ENCODE measurements around the gene POLR1G. TPM values are rescaled to one million over a fixed set of nuclear protein-coding genes. Genes with fewer than 3 reads are reported as not detected.

The POLR1G gene
- total RNA-seq, 1 experiment from 2014 or later, result 30.5 TPM

DNA sequence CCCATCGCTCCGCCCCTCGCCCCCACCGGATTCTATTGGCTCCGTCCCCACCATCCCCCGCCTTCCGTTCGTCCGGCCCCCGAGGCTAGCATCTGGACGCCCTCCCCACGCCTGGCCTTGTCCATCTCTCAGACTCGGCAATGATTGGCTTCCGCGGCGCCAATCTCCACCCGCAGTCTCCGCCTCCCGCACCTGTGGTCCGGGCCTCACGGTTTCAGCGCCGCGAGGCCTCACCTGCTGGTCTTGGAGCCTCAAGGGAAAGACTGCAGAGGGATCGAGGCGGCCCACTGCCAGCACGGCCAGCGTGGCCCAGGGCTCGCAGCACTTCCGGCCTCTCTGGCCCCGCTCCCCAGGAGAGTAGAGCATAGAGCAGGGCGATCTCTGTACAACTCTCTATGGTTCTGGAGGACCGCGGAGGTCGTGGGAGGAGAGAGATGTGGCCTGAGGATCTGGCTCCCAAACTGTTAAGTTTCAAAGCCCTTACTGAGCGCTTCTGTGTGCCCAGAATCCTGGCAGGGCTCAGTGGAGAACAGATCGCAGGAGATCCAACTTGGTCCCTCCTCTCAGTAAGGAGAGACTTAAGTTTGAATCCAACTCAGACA is 17.2 kb downstream of the POLR1G start, which contains the start of gene ERCC1:
ERCC1 (minus strand) TSS at position 329 of the 602 bp plus-strand sequence. CDS start 543 bp downstream, outside the sequence.
- peak within 1 kb of the TSS; percentile 93 to 96 for H3K4me3 ChIP-seq (replicated peaks in 1 of 2; ENCODE audit: low read depth in 1 of 2, low read length in 2 of 2)
- DNase-seq (ENCODE audit: low read depth, low spot score), result peak; percentile 96
- CTCF ChIA-PET, result interaction anchor here (1.3 to 3.7 kb wide), 4 partner anchors 16 to 62 kb away, joined by 3 to 24 read pairs (median 8); no protein-coding TSS in a partner anchor

More for the DNA sequence above, 17.2 kb downstream of the POLR1G start, which contains the start of gene ERCC1:
- Histone ChIP-seq H3K4me2 (ENCODE audit: low read length) (peak within 1 kb of the TSS; percentile 100), H3K9me3 (ENCODE audit: control insufficient read depth in 1 of 2, insufficient read depth in 1 of 2, low read depth in 1 of 2, low read length in 2 of 2) (no peaks in the 10 kb centered on the region), H3K27ac (ENCODE audit: low read depth, low read length) (peak within 1 kb of the TSS; percentile 99), H3K36me3 (ENCODE audit: control insufficient read depth in 1 of 2, insufficient read depth in 2 of 2, low read length in 2 of 2) (peaks cover 2 to 14% of the 10 kb centered on the region in 2 experiments; a peak in 3 of 4 replicates), H3K79me2 (ENCODE audit: insufficient read depth, low read length) (peaks cover 32% of the 10 kb centered on the region), H2AFZ (ENCODE audit: low read depth, low read length, poor library complexity, severe bottlenecking) (no peak within 1 kb of the TSS), H3K9ac (ENCODE audit: low read length) (peak within 1 kb of the TSS; percentile 87), H3K9me2 (ENCODE audit: insufficient read depth) (no peaks in the 10 kb centered on the region), H3K27me3 (ENCODE audit: insufficient read depth, low read length) (no peaks in the 10 kb centered on the region), H4K20me1 (ENCODE audit: insufficient read depth) (no peaks in the 10 kb centered on the region), H3K4me1 (ENCODE audit: control insufficient read depth in 1 of 2, insufficient read depth in 2 of 2, low read length in 2 of 2) (peaks cover 38 to 77% of the 10 kb centered on the region in 2 experiments)
- intact Hi-C loops (cut with micrococcal nuclease), result loop anchor here (1.0 kb wide), 2 partner anchors 17 to 219 kb away; partner anchors contain the start of gene POLR1G
- TF ChIP-seq, protein P1, sequence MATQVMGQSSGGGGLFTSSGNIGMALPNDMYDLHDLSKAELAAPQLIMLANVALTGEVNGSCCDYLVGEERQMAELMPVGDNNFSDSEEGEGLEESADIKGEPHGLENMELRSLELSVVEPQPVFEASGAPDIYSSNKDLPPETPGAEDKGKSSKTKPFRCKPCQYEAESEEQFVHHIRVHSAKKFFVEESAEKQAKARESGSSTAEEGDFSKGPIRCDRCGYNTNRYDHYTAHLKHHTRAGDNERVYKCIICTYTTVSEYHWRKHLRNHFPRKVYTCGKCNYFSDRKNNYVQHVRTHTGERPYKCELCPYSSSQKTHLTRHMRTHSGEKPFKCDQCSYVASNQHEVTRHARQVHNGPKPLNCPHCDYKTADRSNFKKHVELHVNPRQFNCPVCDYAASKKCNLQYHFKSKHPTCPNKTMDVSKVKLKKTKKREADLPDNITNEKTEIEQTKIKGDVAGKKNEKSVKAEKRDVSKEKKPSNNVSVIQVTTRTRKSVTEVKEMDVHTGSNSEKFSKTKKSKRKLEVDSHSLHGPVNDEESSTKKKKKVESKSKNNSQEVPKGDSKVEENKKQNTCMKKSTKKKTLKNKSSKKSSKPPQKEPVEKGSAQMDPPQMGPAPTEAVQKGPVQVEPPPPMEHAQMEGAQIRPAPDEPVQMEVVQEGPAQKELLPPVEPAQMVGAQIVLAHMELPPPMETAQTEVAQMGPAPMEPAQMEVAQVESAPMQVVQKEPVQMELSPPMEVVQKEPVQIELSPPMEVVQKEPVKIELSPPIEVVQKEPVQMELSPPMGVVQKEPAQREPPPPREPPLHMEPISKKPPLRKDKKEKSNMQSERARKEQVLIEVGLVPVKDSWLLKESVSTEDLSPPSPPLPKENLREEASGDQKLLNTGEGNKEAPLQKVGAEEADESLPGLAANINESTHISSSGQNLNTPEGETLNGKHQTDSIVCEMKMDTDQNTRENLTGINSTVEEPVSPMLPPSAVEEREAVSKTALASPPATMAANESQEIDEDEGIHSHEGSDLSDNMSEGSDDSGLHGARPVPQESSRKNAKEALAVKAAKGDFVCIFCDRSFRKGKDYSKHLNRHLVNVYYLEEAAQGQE (IDR thresholded peaks at IDR 0.05; ENCODE audit: low read depth), result no peak
- TF ChIP-seq CBX3 (IDR thresholded peaks at IDR 0.05; ENCODE audit: low read depth), result no peak
- peak; percentile 84 for TF ChIP-seq POLR2A (IDR thresholded peaks at IDR 0.05; ENCODE audit: borderline replicate concordance, extremely low read depth, insufficient read depth, insufficient read length)
- TF ChIP-seq, protein P2, sequence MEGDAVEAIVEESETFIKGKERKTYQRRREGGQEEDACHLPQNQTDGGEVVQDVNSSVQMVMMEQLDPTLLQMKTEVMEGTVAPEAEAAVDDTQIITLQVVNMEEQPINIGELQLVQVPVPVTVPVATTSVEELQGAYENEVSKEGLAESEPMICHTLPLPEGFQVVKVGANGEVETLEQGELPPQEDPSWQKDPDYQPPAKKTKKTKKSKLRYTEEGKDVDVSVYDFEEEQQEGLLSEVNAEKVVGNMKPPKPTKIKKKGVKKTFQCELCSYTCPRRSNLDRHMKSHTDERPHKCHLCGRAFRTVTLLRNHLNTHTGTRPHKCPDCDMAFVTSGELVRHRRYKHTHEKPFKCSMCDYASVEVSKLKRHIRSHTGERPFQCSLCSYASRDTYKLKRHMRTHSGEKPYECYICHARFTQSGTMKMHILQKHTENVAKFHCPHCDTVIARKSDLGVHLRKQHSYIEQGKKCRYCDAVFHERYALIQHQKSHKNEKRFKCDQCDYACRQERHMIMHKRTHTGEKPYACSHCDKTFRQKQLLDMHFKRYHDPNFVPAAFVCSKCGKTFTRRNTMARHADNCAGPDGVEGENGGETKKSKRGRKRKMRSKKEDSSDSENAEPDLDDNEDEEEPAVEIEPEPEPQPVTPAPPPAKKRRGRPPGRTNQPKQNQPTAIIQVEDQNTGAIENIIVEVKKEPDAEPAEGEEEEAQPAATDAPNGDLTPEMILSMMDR (IDR thresholded peaks at IDR 0.05 in 2 of 3, conservative IDR thresholded peaks at IDR 0.05 in 1 of 3; ENCODE audit: borderline replicate concordance in 1 of 3, insufficient read depth in 1 of 3, low read depth in 2 of 3, low read length in 2 of 3), result no peak
- peak; percentile 73; the same call in 1 of the 2 replicates for TF ChIP-seq ZFX (IDR thresholded peaks at IDR 0.05)
- TF ChIP-seq RAD21 (IDR thresholded peaks at IDR 0.05; ENCODE audit: low read depth), result no peak
- TF ChIP-seq, protein P3, sequence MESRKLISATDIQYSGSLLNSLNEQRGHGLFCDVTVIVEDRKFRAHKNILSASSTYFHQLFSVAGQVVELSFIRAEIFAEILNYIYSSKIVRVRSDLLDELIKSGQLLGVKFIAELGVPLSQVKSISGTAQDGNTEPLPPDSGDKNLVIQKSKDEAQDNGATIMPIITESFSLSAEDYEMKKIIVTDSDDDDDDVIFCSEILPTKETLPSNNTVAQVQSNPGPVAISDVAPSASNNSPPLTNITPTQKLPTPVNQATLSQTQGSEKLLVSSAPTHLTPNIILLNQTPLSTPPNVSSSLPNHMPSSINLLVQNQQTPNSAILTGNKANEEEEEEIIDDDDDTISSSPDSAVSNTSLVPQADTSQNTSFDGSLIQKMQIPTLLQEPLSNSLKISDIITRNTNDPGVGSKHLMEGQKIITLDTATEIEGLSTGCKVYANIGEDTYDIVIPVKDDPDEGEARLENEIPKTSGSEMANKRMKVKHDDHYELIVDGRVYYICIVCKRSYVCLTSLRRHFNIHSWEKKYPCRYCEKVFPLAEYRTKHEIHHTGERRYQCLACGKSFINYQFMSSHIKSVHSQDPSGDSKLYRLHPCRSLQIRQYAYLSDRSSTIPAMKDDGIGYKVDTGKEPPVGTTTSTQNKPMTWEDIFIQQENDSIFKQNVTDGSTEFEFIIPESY (IDR thresholded peaks at IDR 0.05; ENCODE audit: extremely low read depth, insufficient replicate concordance, low read length), result peak; percentile 43
- TF ChIP-seq ELF1 (IDR thresholded peaks at IDR 0.05; ENCODE audit: borderline replicate concordance, low read depth), result no peak; the same call in 1 of the 2 replicates
- no peak for TF ChIP-seq EZH2 (IDR thresholded peaks at IDR 0.05)
- peak; percentile 66; the same call in 1 of the 2 replicates for TF ChIP-seq POLR2AphosphoS5 (IDR thresholded peaks at IDR 0.05; ENCODE audit: low read depth, low read length)
- no peak for TF ChIP-seq JUND (IDR thresholded peaks at IDR 0.05)
- peak; percentile 68 for TF ChIP-seq EGR1 (IDR thresholded peaks at IDR 0.05; ENCODE audit: low read depth)
- no peak for TF ChIP-seq YY1 (IDR thresholded peaks at IDR 0.05; ENCODE audit: extremely low read depth, insufficient replicate concordance, low read depth, low read length)
- TF ChIP-seq FOSL1 (IDR thresholded peaks at IDR 0.05; ENCODE audit: low read depth), result no peak
- TF ChIP-seq TCF7L2 (IDR thresholded peaks at IDR 0.05; ENCODE audit: borderline replicate concordance, extremely low read depth, insufficient read depth, insufficient read length), result peak; percentile 8
- TF ChIP-seq EZH2phosphoT487 (IDR thresholded peaks at IDR 0.05; ENCODE audit: borderline replicate concordance), result no peak
- TF ChIP-seq SRF (IDR thresholded peaks at IDR 0.05; ENCODE audit: low read depth), result no peak
- TF ChIP-seq, protein P4, sequence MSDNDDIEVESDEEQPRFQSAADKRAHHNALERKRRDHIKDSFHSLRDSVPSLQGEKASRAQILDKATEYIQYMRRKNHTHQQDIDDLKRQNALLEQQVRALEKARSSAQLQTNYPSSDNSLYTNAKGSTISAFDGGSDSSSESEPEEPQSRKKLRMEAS (IDR thresholded peaks at IDR 0.05), result peak; percentile 90
- peak; percentile 84 for TF ChIP-seq SP1 (IDR thresholded peaks at IDR 0.05; ENCODE audit: low read depth)
- peak; percentile 82 for ATAC-seq
- ChIA-PET RAD21 (ENCODE audit: low non-redundant PET in 1 of 2, low total read pairs in 2 of 2, uncharacterized antibody in 2 of 2, unreplicated experiment in 2 of 2) (no interaction called here), POLR2A (interaction anchor here (0.9 to 1.9 kb wide), 8 partner anchors 9 to 61 kb away, joined by 3 to 16 read pairs (median 7); partner anchors contain the start of genes FOSB and PPP1R13L)
- no TSS peak for BruUV-seq (replicated peaks)

All from HCT116 (cell line).